IMR-90 (cell line): ENCODE results near the gene FKBP7. TPM values are rescaled to one million over a fixed set of nuclear protein-coding genes. Genes with fewer than 3 reads are reported as not detected.

Experiments
- ATAC-seq: fragments of 200-7000 bp; cut with Tn5 transposase; 2 replicates; pipeline ENCODE4 v1.9.1; 2020; ENCODE audit warnings: low read depth, mild to moderate bottlenecking, moderate library complexity
- Bru-seq: library from RNA; stranded (reverse); fragments of 400-500 nt; gene quantifications from one replicate; lab custom pipeline; 2021; lab: Mats Ljungman, UMichigan
- BruChase-seq, 2 experiments: library from RNA; stranded (reverse); fragments of 400-500 nt; gene quantifications; one replicate each; lab custom pipeline; 2021; lab: Mats Ljungman, UMichigan
- BruUV-seq: library from RNA; stranded (reverse); fragments of 400-500 nt; replicated peaks from 2 replicates; lab custom pipeline; 2021; lab: Mats Ljungman, UMichigan
- CTCF ChIA-PET: fragments of 300-600 bp; formaldehyde crosslinking; extraction: SDS; loops from one replicate; lab custom pipeline; 2021; ENCODE audit warnings: antibody characterized with exemption; lab: Yijun Ruan, JAX
- POLR2A ChIA-PET: fragments of 300-600 bp; sonication (Branson Sonifier 250); formaldehyde crosslinking; loops from one replicate; lab custom pipeline; 2022; ENCODE audit warnings: antibody characterized with exemption; ENCODE audit not compliant: unreplicated experiment; lab: Charles Lee
- DNase-seq: peaks from one replicate; pipeline ENCODE4 v3.0.0; 2013
- H2AFZ ChIP-seq: replicated peaks from 2 replicates; pipeline ENCODE3; 2013; ENCODE audit warnings: low read length, mild to moderate bottlenecking; ENCODE audit not compliant: poor library complexity
- H2AK5ac ChIP-seq: 2 replicates; pipeline ENCODE4 v1.6.1; 2013; ENCODE audit warnings: low read depth, low read length, inconsistent platforms
- H2AK9ac ChIP-seq: replicated peaks from 2 replicates; pipeline ENCODE3; 2013; ENCODE audit warnings: mild to moderate bottlenecking, low read depth, low read length, moderate library complexity; ENCODE audit not compliant: poor library complexity
- H2BK120ac ChIP-seq: 2 replicates; pipeline ENCODE4 v1.6.1; 2013; ENCODE audit warnings: low read depth, low read length, inconsistent platforms
- H2BK15ac ChIP-seq: 3 replicates; pipeline ENCODE4 v1.6.1; 2013; ENCODE audit warnings: low read depth, low read length, inconsistent platforms
- H2BK20ac ChIP-seq: 2 replicates; pipeline ENCODE4 v1.6.1; 2013; ENCODE audit warnings: low read depth, mild to moderate bottlenecking, inconsistent platforms, low read length, moderate library complexity
- H2BK5ac ChIP-seq: 2 replicates; pipeline ENCODE4 v1.6.1; 2013; ENCODE audit warnings: mild to moderate bottlenecking, low read depth, low read length, inconsistent platforms; ENCODE audit not compliant: poor library complexity, severe bottlenecking
- H3K14ac ChIP-seq: replicated peaks from 2 replicates; pipeline ENCODE4 v1.6.1; 2013; ENCODE audit warnings: low read depth, low read length, inconsistent platforms
- H3K18ac ChIP-seq: 2 replicates; pipeline ENCODE4 v1.6.1; 2013; ENCODE audit warnings: low read depth, low read length, control low read depth
- H3K23ac ChIP-seq: 2 replicates; pipeline ENCODE4 v1.6.1; 2013; ENCODE audit warnings: low read depth, low read length, inconsistent platforms
- H3K27ac ChIP-seq: 2 replicates; pipeline ENCODE4 v1.5.1; 2013; ENCODE audit warnings: mild to moderate bottlenecking, control low read depth, low read length; ENCODE audit not compliant: insufficient read depth
- H3K27me3 ChIP-seq: 2 replicates; pipeline ENCODE4 v1.6.1; 2013; ENCODE audit warnings: low read length; ENCODE audit not compliant: control insufficient read depth, insufficient read depth
- H3K36me3 ChIP-seq: 2 replicates; pipeline ENCODE4 v1.6.1; 2013; ENCODE audit warnings: low read length, mixed read lengths; ENCODE audit not compliant: control insufficient read depth, insufficient read depth
- H3K4ac ChIP-seq: 2 replicates; pipeline ENCODE4 v1.6.1; 2013; ENCODE audit warnings: low read depth, low read length, inconsistent platforms
- H3K4me1 ChIP-seq: 2 replicates; pipeline ENCODE4 v1.6.1; 2013; ENCODE audit warnings: low read length, mixed read lengths; ENCODE audit not compliant: control insufficient read depth, insufficient read depth
- H3K4me2 ChIP-seq: 2 replicates; pipeline ENCODE4 v1.6.1; 2013; ENCODE audit warnings: low read depth, mild to moderate bottlenecking, control low read depth, low read length, moderate library complexity
- H3K4me3 ChIP-seq: 2 replicates; pipeline ENCODE4 v1.5.1; 2013; ENCODE audit warnings: low read depth, mild to moderate bottlenecking, control low read depth, low read length, moderate library complexity; ENCODE audit not compliant: insufficient read depth
- H3K56ac ChIP-seq: 2 replicates; pipeline ENCODE4 v1.6.1; 2013; ENCODE audit warnings: low read length, inconsistent platforms; ENCODE audit not compliant: insufficient read depth; ENCODE audit errors: extremely low read depth
- H3K79me1 ChIP-seq, 2 experiments: 2 replicates each; pipeline ENCODE4 v1.6.1; 2013; ENCODE audit warnings: low read length in 2 of 2, inconsistent platforms in 1 of 2, low read depth in 1 of 2
- H3K9ac ChIP-seq: 2 replicates; pipeline ENCODE4 v1.6.1; 2013; ENCODE audit warnings: low read depth, low read length, control low read depth
- H3K9me1 ChIP-seq: 2 replicates; pipeline ENCODE4 v1.6.1; 2013; ENCODE audit warnings: low read length, inconsistent platforms; ENCODE audit not compliant: insufficient read depth
- H3K9me3 ChIP-seq: 2 replicates; pipeline ENCODE4 v1.6.1; 2013; ENCODE audit warnings: low read length; ENCODE audit not compliant: control insufficient read depth, insufficient read depth
- H4K20me1 ChIP-seq: 2 replicates; pipeline ENCODE4 v1.6.1; 2013; ENCODE audit warnings: low read length, inconsistent platforms; ENCODE audit not compliant: insufficient read depth
- H4K5ac ChIP-seq: 2 replicates; pipeline ENCODE4 v1.6.1; 2013; ENCODE audit warnings: mild to moderate bottlenecking, low read depth, low read length, control low read depth
- H4K8ac ChIP-seq, 2 experiments: 2 replicates each; pipeline ENCODE4 v1.6.1; 2013; ENCODE audit warnings: low read depth in 2 of 2, low read length in 2 of 2, control low read depth in 1 of 2, inconsistent platforms in 1 of 2
- H4K91ac ChIP-seq: 2 replicates; pipeline ENCODE4 v1.6.1; 2013; ENCODE audit warnings: low read depth, low read length, inconsistent platforms; ENCODE audit not compliant: insufficient read depth
- BHLHE40 ChIP-seq: fragments of 150-350 bp; IDR thresholded peaks from 2 replicates; pipeline ENCODE4 v1.6.1; 2016; ENCODE audit warnings: mild to moderate bottlenecking, low read depth, low read length
- CEBPB ChIP-seq: IDR thresholded peaks from 2 replicates; pipeline ENCODE4 v1.6.1; 2012; ENCODE audit warnings: low read depth, low read length, improper control_type of control experiment
- CHD1 ChIP-seq: IDR thresholded peaks from 2 replicates; pipeline ENCODE4 v1.6.1; 2012; ENCODE audit warnings: low read depth, low read length, improper control_type of control experiment
- FOS ChIP-seq: fragments of 150-350 bp; IDR thresholded peaks from 2 replicates; pipeline ENCODE4 v1.6.1; 2016; ENCODE audit warnings: low read depth, low read length
- MAFK ChIP-seq: IDR thresholded peaks from 2 replicates; pipeline ENCODE4 v1.6.1; 2012; ENCODE audit warnings: low read depth, low read length, improper control_type of control experiment
- MAZ ChIP-seq: IDR thresholded peaks from 2 replicates; pipeline ENCODE4 v1.6.1; 2012; ENCODE audit warnings: low read depth, mild to moderate bottlenecking, low read length, improper control_type of control experiment, moderate library complexity, borderline replicate concordance
- MXI1 ChIP-seq: IDR thresholded peaks from 2 replicates; pipeline ENCODE4 v1.6.1; 2012; ENCODE audit warnings: low read depth, mild to moderate bottlenecking, low read length, moderate library complexity, borderline replicate concordance
- POLR2A ChIP-seq: IDR thresholded peaks from 2 replicates; pipeline ENCODE4 v1.6.1; 2012; ENCODE audit warnings: mild to moderate bottlenecking, low read depth, low read length
- RAD21 ChIP-seq: IDR thresholded peaks from 2 replicates; pipeline ENCODE4 v1.6.1; 2012; ENCODE audit warnings: low read length, improper control_type of control experiment
- RCOR1 ChIP-seq: IDR thresholded peaks from 2 replicates; pipeline ENCODE4 v1.6.1; 2012; ENCODE audit warnings: mild to moderate bottlenecking, low read length, improper control_type of control experiment; ENCODE audit not compliant: insufficient replicate concordance
- RFX5 ChIP-seq: IDR thresholded peaks from 2 replicates; pipeline ENCODE4 v1.8.0; 2012; ENCODE audit warnings: low read depth, mild to moderate bottlenecking, low read length, moderate library complexity
- SMC3 ChIP-seq: fragments of 150-350 bp; IDR thresholded peaks from 2 replicates; pipeline ENCODE4 v1.6.1; 2016; ENCODE audit warnings: low read depth, mild to moderate bottlenecking, antibody characterized with exemption, low read length, moderate library complexity
- USF2 ChIP-seq: fragments of 150-350 bp; IDR thresholded peaks from 2 replicates; pipeline ENCODE4 v1.6.1; 2017; ENCODE audit warnings: mild to moderate bottlenecking, antibody characterized with exemption, low read length, low read depth
- WGBS, 2 experiments: methylation state at CpG; one replicate each; pipeline versions ENCODE4 v1.1.5 to v1.1.7; 2013; ENCODE audit warnings: missing lambda C conversion rate in 2 of 2; ENCODE audit not compliant: insufficient read length in 1 of 2; ENCODE audit errors: extremely low coverage in 2 of 2; 5-methylcytosine and 5-hydroxymethylcytosine counted together
- dilution Hi-C: fragments of 300-500 bp; cut with HindIII; formaldehyde crosslinking; loops from one replicate; pipeline ENCODE4 v1.14.3; 2018; ENCODE audit warnings: low sequenced_read_pairs; ENCODE audit not compliant: unreplicated experiment
- in situ Hi-C: fragments of 300-500 bp; cut with MboI; formaldehyde crosslinking; loops from 3 replicates; pipeline ENCODE4 v1.14.3; 2019; ENCODE audit warnings: low sequenced_read_pairs, inconsistent platforms, mixed read lengths
- intact Hi-C: fragments of 100-400 bp; cut with micrococcal nuclease; formaldehyde crosslinking; loops from 2 replicates; pipeline ENCODE4 v1.10.0; 2022
- long read RNA-seq: library from polyadenylated mRNA; unstranded; transcript quantifications from one replicate; pipeline ENCODE4 v2.0.0, GENCODE V29; 2021; ENCODE audit not compliant: unreplicated experiment
- polyA plus RNA-seq, 3 experiments: library from polyadenylated mRNA; depleted of rRNA; stranded (reverse); fragments of >200 nt; gene quantifications; 2 replicates each; pipeline ENCODE4 v1.2.3, GENCODE V29; 2012; ENCODE audit warnings: low replicate concordance in 1 of 3
- total RNA-seq: library from RNA; depleted of rRNA; stranded (reverse); fragments of >200 nt; gene quantifications from 2 replicates; pipeline ENCODE4 v1.2.3, GENCODE V29; 2012; rRNA removed

Gene FKBP7, protein sequence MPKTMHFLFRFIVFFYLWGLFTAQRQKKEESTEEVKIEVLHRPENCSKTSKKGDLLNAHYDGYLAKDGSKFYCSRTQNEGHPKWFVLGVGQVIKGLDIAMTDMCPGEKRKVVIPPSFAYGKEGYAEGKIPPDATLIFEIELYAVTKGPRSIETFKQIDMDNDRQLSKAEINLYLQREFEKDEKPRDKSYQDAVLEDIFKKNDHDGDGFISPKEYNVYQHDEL
- total RNA-seq (32.6 and 36.9 TPM in 2 replicates), polyA plus RNA-seq (2012; rRNA removed) (51.0 and 53.3 TPM in 2 replicates), Bru-seq, nascent RNA (percentile 54 among the genes with signal in this experiment), BruChase-seq, experiment 1, labeled RNA remaining after a 6-hour chase (percentile 64 among the genes with signal in this experiment), BruChase-seq, experiment 2, labeled RNA remaining after a 2-hour chase (percentile 57 among the genes with signal in this experiment)
- 8.0 and 13.7 TPM in 2 replicates for polyA plus RNA-seq (2012; cell fraction: cytosol; rRNA removed)
- polyA plus RNA-seq (2012; cell fraction: nucleus; rRNA removed; ENCODE audit: low replicate concordance): 1.3 and 11.6 TPM in 2 replicates
- long read RNA-seq, transcript FKBP7-204 (4 exons, 2,834 nt): major isoform, 32 of 52 reads
- long read RNA-seq, transcript FKBP7-205 (4 exons, 666 nt): minor isoform, 10 of 52 reads
- long read RNA-seq, partial matches to known transcripts: 1 of 52 reads
- long read RNA-seq, other reads (novel, unspliced or antisense): 3 of 52 reads

DNA sequence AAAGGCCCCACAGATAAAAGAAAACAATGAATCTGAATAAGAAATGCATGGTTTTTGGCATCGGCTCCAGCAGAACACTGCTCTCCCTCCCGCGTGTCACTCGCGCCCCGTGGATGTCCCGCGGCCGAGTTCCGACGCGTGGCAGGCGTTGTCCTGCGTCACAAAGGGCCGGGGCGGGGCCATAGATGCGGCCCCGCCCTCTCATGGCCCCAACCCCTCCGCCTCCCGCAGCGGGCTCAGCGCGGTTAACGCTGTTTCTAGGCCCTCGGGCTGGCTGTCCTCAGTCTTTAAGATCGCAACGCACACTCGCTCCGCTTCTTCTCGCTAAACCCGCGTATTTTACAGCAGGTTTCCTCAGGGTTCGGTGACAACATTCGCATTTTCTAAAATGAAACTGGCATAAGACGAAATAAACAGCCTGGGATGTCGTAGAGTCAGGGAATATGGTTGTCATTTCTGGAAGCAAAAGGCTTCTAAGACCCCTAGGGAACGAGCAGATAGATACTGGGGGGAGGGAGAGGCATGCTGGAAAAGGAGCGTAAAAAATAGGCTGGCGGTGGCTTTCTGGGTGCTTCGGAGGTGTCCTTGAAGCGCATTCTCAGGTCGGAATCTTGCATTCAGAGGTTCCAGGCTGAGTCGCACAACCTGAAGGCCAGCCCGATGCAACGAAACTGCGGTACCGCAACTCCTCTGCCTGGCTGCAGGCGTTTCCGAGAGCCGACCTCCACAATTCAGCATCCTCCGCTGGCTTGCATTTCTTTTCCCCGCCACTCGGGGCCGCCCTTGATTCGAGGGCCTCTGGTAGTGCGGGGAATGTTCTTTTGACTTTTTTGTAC, at the start of gene FKBP7:
Gene FKBP7 (minus strand): TSS at position 162 of the 836 bp plus-strand sequence. CDS start 101 bp downstream, at position 61.
- Histone ChIP-seq H4K20me1 (peaks cover 16% of the 10 kb centered on the region; the same call in 1 of the 2 replicates), H4K5ac (peak within 1 kb of the TSS; percentile 84), H2BK5ac (peak within 1 kb of the TSS; percentile 95), H3K23ac (peak within 1 kb of the TSS; percentile 93), H3K56ac (peak within 1 kb of the TSS; percentile 96), H4K8ac (peak within 1 kb of the TSS; percentile 92 to 98), H3K4ac (peak within 1 kb of the TSS; percentile 91), H2AFZ (peak within 1 kb of the TSS; percentile 92), H3K4me2 (peak within 1 kb of the TSS; percentile 87), H2BK20ac (peak within 1 kb of the TSS; percentile 76; the same call in 1 of the 2 replicates), H4K91ac (peak within 1 kb of the TSS; percentile 89), H3K27ac (peak within 1 kb of the TSS; percentile 91), H3K14ac (peak within 1 kb of the TSS; percentile 99), H3K9me3 (no peaks in the 10 kb centered on the region), H3K79me1 (peaks cover 13 to 39% of the 10 kb centered on the region in 2 experiments), H3K9me1 (peaks cover 6% of the 10 kb centered on the region; the same call in 1 of the 2 replicates), H3K4me1 (peaks cover 7% of the 10 kb centered on the region), H3K18ac (peak within 1 kb of the TSS; percentile 93), H2BK120ac (peak within 1 kb of the TSS; percentile 85), H3K36me3 (no peaks in the 10 kb centered on the region), H2AK5ac (no peak within 1 kb of the TSS; the same call in 1 of the 2 replicates), H3K4me3 (peak within 1 kb of the TSS; percentile 83), H2AK9ac (peak within 1 kb of the TSS; percentile 45), H3K27me3 (no peaks in the 10 kb centered on the region), H3K9ac (peak within 1 kb of the TSS; percentile 94), H2BK15ac (peak within 1 kb of the TSS; percentile 5; the same call in 1 of the 3 replicates)
- ChIA-PET CTCF (no interaction called here), POLR2A (no interaction called here)
- WGBS, 2 experiments: 14% methylated on average over 6 of the region's 56 CpGs; no CpG with 5 or more reads in 1 of the 2 experiments
- ATAC-seq (peak; percentile 69), DNase-seq (peak; percentile 77)
- in situ Hi-C loops: no loop called here
- intact Hi-C loops: loop anchor here (1.0 kb wide), 1 partner anchor 27 kb away; the partner anchor contains the start of genes PJVK and PRKRA
- BruUV-seq: no TSS peak
- dilution Hi-C loops: no loop called here
- TF ChIP-seq CEBPB: no peak
- no peak for TF ChIP-seq FOS
- TF ChIP-seq BHLHE40: 0 out of 2 replicates have a peak, but pooled peaks have one; percentile 3
- TF ChIP-seq POLR2A: peak; percentile 84
- no peak for TF ChIP-seq SMC3
- peak; percentile 66 for TF ChIP-seq RCOR1
- no peak for TF ChIP-seq MAFK
- peak; percentile 87; the same call in 1 of the 2 replicates for TF ChIP-seq MXI1
- peak; percentile 76 for TF ChIP-seq MAZ
- 0 out of 2 replicates have a peak, but pooled peaks have one; percentile 18 for TF ChIP-seq USF2
- no peak for TF ChIP-seq RFX5
- no peak for TF ChIP-seq CHD1
- TF ChIP-seq RAD21: peak; percentile 47
